Endothelial cell (in vitro differentiated cells): Measurements from ENCODE around the gene EEF1A2. TPM values are rescaled to one million over a fixed set of nuclear protein-coding genes. Genes with fewer than 3 reads are reported as not detected.

ENCODE experiments used
- DNase-seq: peaks from one replicate; pipeline ENCODE4 v3.0.0; 2021; ENCODE audit warnings: low spot score
- H3K27ac Mint-ChIP-seq: one replicate; pipeline ENCODE4 v1.8.0; 2021; ENCODE audit warnings: mixed read lengths, inconsistent platforms; ENCODE audit not compliant: unreplicated experiment
- H3K27me3 Mint-ChIP-seq: one replicate; pipeline ENCODE4 v1.8.0; 2021; ENCODE audit warnings: mild to moderate bottlenecking, moderate library complexity, mixed read lengths, inconsistent platforms; ENCODE audit not compliant: unreplicated experiment
- H3K36me3 Mint-ChIP-seq: one replicate; pipeline ENCODE4 v1.8.0; 2021; ENCODE audit warnings: mild to moderate bottlenecking, low read depth, mixed read lengths, inconsistent platforms; ENCODE audit not compliant: unreplicated experiment
- H3K4me1 Mint-ChIP-seq: one replicate; pipeline ENCODE4 v1.8.0; 2021; ENCODE audit warnings: mild to moderate bottlenecking, mixed read lengths, inconsistent platforms; ENCODE audit not compliant: unreplicated experiment
- H3K4me3 Mint-ChIP-seq: one replicate; pipeline ENCODE4 v1.8.0; 2021; ENCODE audit warnings: mild to moderate bottlenecking, mixed read lengths, inconsistent platforms; ENCODE audit not compliant: unreplicated experiment
- H3K9me3 Mint-ChIP-seq: one replicate; pipeline ENCODE4 v1.8.0; 2021; ENCODE audit warnings: mixed read lengths, inconsistent platforms; ENCODE audit not compliant: unreplicated experiment
- CTCF ChIP-seq: fragments of 200-600 bp; sonication (generic); IDR thresholded peaks from one replicate; pipeline ENCODE4 v1.5.0; 2021; ENCODE audit warnings: antibody characterized with exemption; ENCODE audit not compliant: unreplicated experiment
- total RNA-seq: library from RNA; stranded (reverse); fragmentation: NEBNext Ultra II Directional; extraction: Animal tissue kit (Norgen Biotek cat#: 25700); gene quantifications from one replicate; pipeline ENCODE4 v1.2.1, GENCODE V29; 2021; ENCODE audit not compliant: unreplicated experiment

The EEF1A2 gene
- total RNA-seq, 1 donor from 2014 or later = 0.31 TPM

GRCh38 chr20:63491635-63492230, 7.2 kb downstream of the EEF1A2 start:
- no peak overlapping the region for H3K4me3 Mint-ChIP-seq
- peaks cover 15% of the 10 kb centered on the region for H3K36me3 Mint-ChIP-seq
- H3K27ac Mint-ChIP-seq = no peak overlapping the region
- H3K9me3 Mint-ChIP-seq = no peaks in the 10 kb centered on the region
- peaks cover 8% of the 10 kb centered on the region for H3K27me3 Mint-ChIP-seq
- no peak for TF ChIP-seq CTCF
- no peak for DNase-seq
- H3K4me1 Mint-ChIP-seq = no peaks in the 10 kb centered on the region

GRCh38 chr20:63491078-63491477, 7.8 kb downstream of the EEF1A2 start:
- H3K36me3 Mint-ChIP-seq = peaks cover 15% of the 10 kb centered on the region
- H3K9me3 Mint-ChIP-seq = no peaks in the 10 kb centered on the region
- no peaks in the 10 kb centered on the region for H3K4me1 Mint-ChIP-seq
- peaks cover 7% of the 10 kb centered on the region for H3K27me3 Mint-ChIP-seq
- no peak overlapping the region for H3K27ac Mint-ChIP-seq
- DNase-seq = no peak
- no peak for TF ChIP-seq CTCF
- no peak overlapping the region for H3K4me3 Mint-ChIP-seq

GRCh38 chr20:63490416-63490815, 8.5 kb downstream of the EEF1A2 start:
- Mint-ChIP-seq H3K9me3 (no peaks in the 10 kb centered on the region), H3K4me1 (no peaks in the 10 kb centered on the region), H3K36me3 (peaks cover 15% of the 10 kb centered on the region), H3K4me3 (no peak overlapping the region), H3K27ac (no peak overlapping the region), H3K27me3 (peaks cover 7% of the 10 kb centered on the region)
- no peak for DNase-seq
- no peak for TF ChIP-seq CTCF

- H3K27ac Mint-ChIP-seq = no peak overlapping the region
- H3K4me3 Mint-ChIP-seq = no peak overlapping the region
- H3K36me3 Mint-ChIP-seq = peaks cover 15% of the 10 kb centered on the region
- no peak for DNase-seq
- no peaks in the 10 kb centered on the region for H3K9me3 Mint-ChIP-seq
- TF ChIP-seq CTCF = no peak
- no peaks in the 10 kb centered on the region for H3K4me1 Mint-ChIP-seq
- H3K27me3 Mint-ChIP-seq = peaks cover 7% of the 10 kb centered on the region
Measured at GRCh38 chr20:63488315-63489251, 10.3 kb downstream of the EEF1A2 start.

- H3K36me3 Mint-ChIP-seq = peaks cover 14% of the 10 kb centered on the region
- TF ChIP-seq CTCF = no peak
- peaks cover 8% of the 10 kb centered on the region for H3K27me3 Mint-ChIP-seq
- no peak for DNase-seq
- no peaks in the 10 kb centered on the region for H3K9me3 Mint-ChIP-seq
- no peaks in the 10 kb centered on the region for H3K4me1 Mint-ChIP-seq
- no peak overlapping the region for H3K27ac Mint-ChIP-seq
- H3K4me3 Mint-ChIP-seq = no peak overlapping the region
Measured at GRCh38 chr20:63487781-63488241, 11.1 kb downstream of the EEF1A2 start.
